Measurements from ENCODE around the gene TMPRSS9.

GRCh38 chr19:2461751-2462634 is 101.9 kb downstream of the TMPRSS9 start:
- TF ChIP-seq CTCF (conservative IDR thresholded peaks at IDR 0.05; ENCODE audit: low read depth, low read length) (no peak), EZH2 (IDR thresholded peaks at IDR 0.05; ENCODE audit: low read length, unreplicated experiment) (no peak)

All from PC-3 (cell line).